DOHH2 (cell line): ENCODE data around the gene CUBN.

Source experiments
- EZH2phosphoT487 ChIP-seq: fragments of 200-600 bp; sonication (generic); IDR thresholded peaks from 2 replicates; pipeline ENCODE4 v1.6.1; 2017; ENCODE audit warnings: borderline replicate concordance, mild to moderate bottlenecking, antibody characterized with exemption, low read length, moderate library complexity, mixed read lengths
- TF ChIP-seq, protein P1 (sequence below): fragments of 200-600 bp; sonication (generic); IDR thresholded peaks from one replicate; pipeline ENCODE4 v1.5.1; 2014; ENCODE audit warnings: antibody characterized with exemption, mild to moderate bottlenecking, low read depth, low read length; ENCODE audit not compliant: poor library complexity, severe bottlenecking

DNA sequence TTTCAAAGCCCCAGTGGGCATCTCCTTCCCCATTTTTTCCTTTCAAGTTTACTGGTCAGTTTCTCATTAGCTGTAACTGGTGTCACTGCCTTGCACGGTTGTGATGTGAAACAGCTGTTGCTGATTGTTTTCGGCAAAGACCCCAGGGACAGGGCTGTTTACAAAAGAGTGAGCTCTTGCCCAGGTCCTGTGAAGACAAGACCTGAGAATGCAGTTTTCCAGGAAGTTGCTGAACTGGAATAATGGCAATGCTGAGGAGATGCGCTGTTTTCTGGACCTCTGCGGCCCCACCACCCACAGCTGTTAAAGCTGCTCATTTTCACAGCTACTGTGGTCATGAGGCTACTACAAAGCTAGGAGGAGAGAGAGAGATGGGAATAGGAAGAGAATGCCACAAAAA lies 195.8 kb downstream of the CUBN start:
- TF ChIP-seq, protein P1, sequence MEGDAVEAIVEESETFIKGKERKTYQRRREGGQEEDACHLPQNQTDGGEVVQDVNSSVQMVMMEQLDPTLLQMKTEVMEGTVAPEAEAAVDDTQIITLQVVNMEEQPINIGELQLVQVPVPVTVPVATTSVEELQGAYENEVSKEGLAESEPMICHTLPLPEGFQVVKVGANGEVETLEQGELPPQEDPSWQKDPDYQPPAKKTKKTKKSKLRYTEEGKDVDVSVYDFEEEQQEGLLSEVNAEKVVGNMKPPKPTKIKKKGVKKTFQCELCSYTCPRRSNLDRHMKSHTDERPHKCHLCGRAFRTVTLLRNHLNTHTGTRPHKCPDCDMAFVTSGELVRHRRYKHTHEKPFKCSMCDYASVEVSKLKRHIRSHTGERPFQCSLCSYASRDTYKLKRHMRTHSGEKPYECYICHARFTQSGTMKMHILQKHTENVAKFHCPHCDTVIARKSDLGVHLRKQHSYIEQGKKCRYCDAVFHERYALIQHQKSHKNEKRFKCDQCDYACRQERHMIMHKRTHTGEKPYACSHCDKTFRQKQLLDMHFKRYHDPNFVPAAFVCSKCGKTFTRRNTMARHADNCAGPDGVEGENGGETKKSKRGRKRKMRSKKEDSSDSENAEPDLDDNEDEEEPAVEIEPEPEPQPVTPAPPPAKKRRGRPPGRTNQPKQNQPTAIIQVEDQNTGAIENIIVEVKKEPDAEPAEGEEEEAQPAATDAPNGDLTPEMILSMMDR: no peak
- TF ChIP-seq EZH2phosphoT487: no peak
